ENCODE data around the gene ZNF521. TPM values are rescaled to one million over a fixed set of nuclear protein-coding genes. Genes with fewer than 3 reads are reported as not detected.

ZNF521 gene
- total RNA-seq, 1 experiment from 2014 or later, result not detected

DNA sequence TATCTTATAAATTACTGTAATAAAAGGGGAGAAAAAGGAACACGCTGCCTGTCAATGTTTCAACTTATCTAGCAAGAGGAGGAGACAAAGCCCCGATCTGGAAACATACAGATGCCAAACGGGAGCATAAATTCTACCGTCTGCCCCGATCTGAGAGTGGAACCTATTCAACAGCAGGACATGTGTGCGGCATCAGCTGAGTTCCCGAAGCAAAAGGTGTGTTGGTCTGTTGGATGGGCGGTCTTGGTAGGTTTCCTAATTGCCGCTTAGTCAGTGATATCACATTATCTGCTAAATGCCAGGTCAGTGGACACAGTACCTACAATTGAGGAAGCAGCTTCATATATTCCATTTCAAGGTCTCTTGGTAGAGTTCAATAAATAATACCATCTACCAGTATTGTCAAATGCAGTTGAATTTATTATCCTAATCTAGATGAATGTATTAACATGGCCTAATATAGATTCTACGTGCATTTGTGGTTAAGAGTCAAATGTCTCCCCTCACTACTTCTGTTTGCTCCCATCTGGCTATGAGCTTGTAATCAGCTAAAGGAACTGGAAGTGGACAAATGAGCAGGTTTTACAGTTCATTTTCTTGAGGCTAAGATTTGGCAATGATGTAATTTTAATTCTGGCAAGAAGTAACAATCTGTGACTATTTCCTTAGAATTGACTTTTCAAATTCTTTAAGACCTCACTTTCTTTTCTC is 219.0 kb downstream of the ZNF521 start:
- Mint-ChIP-seq H3K4me3 (ENCODE audit: unreplicated experiment) (no peak overlapping the region), H3K27me3 (ENCODE audit: insufficient read depth, unreplicated experiment) (no peaks in the 10 kb centered on the region), H3K9me3 (ENCODE audit: unreplicated experiment) (no peaks in the 10 kb centered on the region), H3K4me1 (ENCODE audit: insufficient read depth, unreplicated experiment) (no peaks in the 10 kb centered on the region), H3K36me3 (ENCODE audit: insufficient read depth, unreplicated experiment) (peaks cover 5% of the 10 kb centered on the region), H3K27ac (ENCODE audit: low read depth, unreplicated experiment) (no peak overlapping the region)
- TF ChIP-seq CTCF (IDR thresholded peaks at IDR 0.05; ENCODE audit: unreplicated experiment), result no peak
- ChIA-PET CTCF (interaction anchor here (0.6 kb wide), 1 partner anchor 29 kb away, joined by 3 read pairs; no protein-coding TSS in a partner anchor), POLR2A (no interaction called here)
- DNase-seq (ENCODE audit: unreplicated experiment), result no peak
- BruUV-seq (replicated peaks), result no TSS peak
- intact Hi-C loops (cut with micrococcal nuclease), result no loop called here

DNA sequence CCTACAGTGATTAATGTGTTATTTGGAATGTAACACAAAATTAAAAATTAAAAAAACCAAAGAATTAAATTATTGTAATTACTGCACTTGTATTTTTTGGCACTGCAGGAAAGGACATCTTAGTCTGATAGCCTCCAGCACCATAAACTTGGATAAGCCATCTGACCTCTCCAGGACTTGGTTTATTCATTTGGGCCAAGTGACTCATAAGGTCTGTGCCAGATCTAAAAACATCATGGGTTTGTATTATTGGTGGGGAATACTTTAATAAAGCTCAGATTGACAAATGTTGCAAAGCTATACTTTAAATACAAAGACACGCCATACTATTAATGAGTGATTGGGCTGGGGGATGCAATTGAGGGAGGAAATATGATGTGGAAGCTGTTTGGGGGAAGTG is 225.2 kb downstream of the ZNF521 start:
- peaks cover 6% of the 10 kb centered on the region for H3K9me3 Mint-ChIP-seq (ENCODE audit: unreplicated experiment)
- CTCF ChIA-PET, result interaction anchor here (0.6 kb wide), 1 partner anchor 1267 kb away, joined by 3 read pairs; no protein-coding TSS in a partner anchor
- no peaks in the 10 kb centered on the region for H3K4me1 Mint-ChIP-seq (ENCODE audit: insufficient read depth, unreplicated experiment)
- DNase-seq (ENCODE audit: unreplicated experiment), result no peak
- POLR2A ChIA-PET, result interaction anchor here (0.6 kb wide), 1 partner anchor 167 kb away, joined by 3 read pairs; no protein-coding TSS in a partner anchor
- no peak for TF ChIP-seq CTCF (IDR thresholded peaks at IDR 0.05; ENCODE audit: unreplicated experiment)
- BruUV-seq (replicated peaks), result no TSS peak
- no peaks in the 10 kb centered on the region for H3K27me3 Mint-ChIP-seq (ENCODE audit: insufficient read depth, unreplicated experiment)
- intact Hi-C loops (cut with micrococcal nuclease), result no loop called here
- peaks cover 5% of the 10 kb centered on the region for H3K36me3 Mint-ChIP-seq (ENCODE audit: insufficient read depth, unreplicated experiment)
- H3K27ac Mint-ChIP-seq (ENCODE audit: low read depth, unreplicated experiment), result no peak overlapping the region
- no peak overlapping the region for H3K4me3 Mint-ChIP-seq (ENCODE audit: unreplicated experiment)

DNA sequence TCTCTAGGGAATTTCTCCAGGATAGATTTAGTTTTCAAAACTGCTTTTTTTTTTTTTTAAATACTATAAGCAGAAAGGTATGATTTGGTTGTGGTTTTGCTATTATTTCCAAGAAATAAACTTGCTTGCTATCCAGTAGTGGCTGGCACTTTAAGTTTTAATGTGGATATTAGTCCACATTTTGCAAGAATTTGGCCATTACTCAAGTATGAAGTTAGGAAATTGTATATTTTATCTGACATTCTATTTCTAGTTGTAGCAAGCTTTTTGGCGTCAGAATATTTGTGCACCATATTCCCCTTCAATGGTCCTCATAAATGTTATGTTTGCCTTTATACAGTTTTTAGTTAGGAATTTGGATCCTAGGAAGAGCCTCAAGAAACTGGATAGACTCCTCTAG is 226.3 kb downstream of the ZNF521 start:
- no peak for DNase-seq (ENCODE audit: unreplicated experiment)
- ChIA-PET POLR2A (no interaction called here), CTCF (no interaction called here)
- peaks cover 8% of the 10 kb centered on the region for H3K9me3 Mint-ChIP-seq (ENCODE audit: unreplicated experiment)
- intact Hi-C loops (cut with micrococcal nuclease), result no loop called here
- no peak overlapping the region for H3K27ac Mint-ChIP-seq (ENCODE audit: low read depth, unreplicated experiment)
- no peaks in the 10 kb centered on the region for H3K27me3 Mint-ChIP-seq (ENCODE audit: insufficient read depth, unreplicated experiment)
- no peaks in the 10 kb centered on the region for H3K4me1 Mint-ChIP-seq (ENCODE audit: insufficient read depth, unreplicated experiment)
- TF ChIP-seq CTCF (IDR thresholded peaks at IDR 0.05; ENCODE audit: unreplicated experiment), result no peak
- BruUV-seq (replicated peaks), result no TSS peak
- no peak overlapping the region for H3K4me3 Mint-ChIP-seq (ENCODE audit: unreplicated experiment)
- no peaks in the 10 kb centered on the region for H3K36me3 Mint-ChIP-seq (ENCODE audit: insufficient read depth, unreplicated experiment)

- H3K36me3 Mint-ChIP-seq (ENCODE audit: insufficient read depth, unreplicated experiment), result no peaks in the 10 kb centered on the region
- no peak overlapping the region for H3K4me3 Mint-ChIP-seq (ENCODE audit: unreplicated experiment)
Measured at GRCh38 chr18:25123438-25124232, 228.3 kb downstream of the ZNF521 start.

More at GRCh38 chr18:25123438-25124232, 228.3 kb downstream of the ZNF521 start:
- Mint-ChIP-seq H3K9me3 (ENCODE audit: unreplicated experiment) (peaks cover 14% of the 10 kb centered on the region), H3K27me3 (ENCODE audit: insufficient read depth, unreplicated experiment) (no peaks in the 10 kb centered on the region), H3K4me1 (ENCODE audit: insufficient read depth, unreplicated experiment) (no peaks in the 10 kb centered on the region), H3K27ac (ENCODE audit: low read depth, unreplicated experiment) (no peak overlapping the region)
- DNase-seq (ENCODE audit: unreplicated experiment), result no peak
- no TSS peak for BruUV-seq (replicated peaks)
- no peak for TF ChIP-seq CTCF (IDR thresholded peaks at IDR 0.05; ENCODE audit: unreplicated experiment)
- intact Hi-C loops (cut with micrococcal nuclease), result no loop called here
- CTCF ChIA-PET, result no interaction called here
- POLR2A ChIA-PET, result no interaction called here

All from MCF 10A (cell line).